Stimulated activated effector memory CD8-positive, alpha-beta T cell treated with anti-CD3 and anti-CD28 coated beads, Interleukin-12 subunit alpha, Interleukin-12 subunit beta, amount 100 ng/mL, for 72 hours (primary cell): ENCODE measurements around the gene CCDC126.
A peak's percentile ranks its signal among the peaks of the same experiment; 100 is the strongest.
"Not testable (repeated sequence)": the region's sequence is repeated elsewhere in the genome, so short reads cannot be mapped to it uniquely, and the experiment has no call there.

Source experiments
- ATAC-seq: fragments of 150-1000 bp; cut with Tn5 transposase; 2 replicates; pipeline ENCODE4 v1.10.0; 2021
- DNase-seq, 2 donors: peaks; one replicate each; pipeline ENCODE4 v3.0.0; 2021 to 2022; ENCODE audit warnings: low spot score in 2 of 2
- H3K27ac Mint-ChIP-seq: one replicate; pipeline ENCODE4 v1.8.0; 2022; ENCODE audit warnings: mild to moderate bottlenecking, mixed read lengths
- H3K36me3 Mint-ChIP-seq: one replicate; pipeline ENCODE4 v1.8.0; 2022; ENCODE audit warnings: mild to moderate bottlenecking, mixed read lengths
- H3K4me1 Mint-ChIP-seq: one replicate; pipeline ENCODE4 v1.8.0; 2022; ENCODE audit warnings: mixed read lengths
- H3K4me3 Mint-ChIP-seq: one replicate; pipeline ENCODE4 v1.8.0; 2022; ENCODE audit warnings: mild to moderate bottlenecking, mixed read lengths
- H3K9me3 Mint-ChIP-seq: one replicate; pipeline ENCODE4 v1.8.0; 2022; ENCODE audit warnings: mixed read lengths

Gene CCDC126

DNA sequence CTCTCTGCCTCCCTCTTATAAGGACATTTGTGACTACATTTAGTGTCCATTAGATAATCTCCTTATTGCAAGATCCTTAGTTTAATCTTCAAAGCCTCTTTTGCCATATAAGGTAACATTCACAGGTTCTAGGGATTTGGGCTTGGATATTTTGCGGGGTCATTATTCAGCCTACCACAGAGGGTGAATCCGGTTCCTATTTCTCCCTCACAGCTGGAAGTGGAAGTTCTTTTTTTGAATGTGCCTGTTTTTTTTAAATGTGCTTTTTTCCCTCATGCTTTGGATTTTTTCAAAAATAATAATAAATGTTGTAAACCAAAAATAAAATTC, 65.8 kb downstream of the CCDC126 start:
- no peak overlapping the region for H3K27ac Mint-ChIP-seq
- no peak overlapping the region for H3K4me3 Mint-ChIP-seq
- no peaks in the 10 kb centered on the region for H3K36me3 Mint-ChIP-seq
- no peak for DNase-seq
- H3K9me3 Mint-ChIP-seq = peaks cover 4% of the 10 kb centered on the region
- no peaks in the 10 kb centered on the region for H3K4me1 Mint-ChIP-seq
- ATAC-seq = no peak

- H3K36me3 Mint-ChIP-seq = no peaks in the 10 kb centered on the region
- ATAC-seq (no peak), DNase-seq (no peak)
- no peak overlapping the region for H3K27ac Mint-ChIP-seq
- H3K9me3 Mint-ChIP-seq = no peaks in the 10 kb centered on the region
- no peaks in the 10 kb centered on the region for H3K4me1 Mint-ChIP-seq
- H3K4me3 Mint-ChIP-seq = no peak overlapping the region
Measured at GRCh38 chr7:23664122-23664521, 66.9 kb downstream of the CCDC126 start.

DNA sequence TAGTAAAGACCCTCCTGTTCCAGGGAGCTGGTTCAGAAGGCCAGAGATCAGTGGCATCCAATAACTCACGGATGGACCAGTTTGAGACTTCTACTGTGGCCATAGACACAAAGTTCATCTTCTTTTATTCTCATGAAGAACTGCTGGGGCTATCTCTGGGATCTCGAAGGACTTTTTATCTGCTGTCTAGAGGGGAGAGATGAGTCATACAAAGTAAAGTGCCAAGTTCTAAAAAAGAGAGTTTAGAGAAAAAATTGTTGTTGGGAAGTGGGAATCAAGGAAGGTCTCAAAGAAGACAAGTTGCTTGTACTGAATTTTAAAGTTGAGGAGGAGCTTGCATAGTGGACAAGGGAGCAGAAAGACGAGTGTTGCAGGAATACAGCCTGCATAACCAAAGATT, 74.9 kb downstream of the CCDC126 start:
- no peak for ATAC-seq

GRCh38 chr7:23679898-23680413, 82.8 kb downstream of the CCDC126 start, which contains the start of gene FAM221A:
Gene FAM221A (plus strand): TSS chr7:23680199. CDS start chr7:23680219, 20 bp downstream.
- Mint-ChIP-seq H3K9me3 (no peaks in the 10 kb centered on the region), H3K27ac (peak within 1 kb of the TSS; percentile 64), H3K36me3 (no peaks in the 10 kb centered on the region), H3K4me1 (peaks cover 4% of the 10 kb centered on the region), H3K4me3 (peak within 1 kb of the TSS; percentile 84)
- ATAC-seq = peak; percentile 98
- peak; percentile 64 to 84 for DNase-seq

More for the DNA sequence above, 74.9 kb downstream of the CCDC126 start:
- no peak overlapping the region for H3K27ac Mint-ChIP-seq
- H3K36me3 Mint-ChIP-seq = no peaks in the 10 kb centered on the region
- DNase-seq = no peak
- no peaks in the 10 kb centered on the region for H3K4me1 Mint-ChIP-seq
- H3K4me3 Mint-ChIP-seq = no peak overlapping the region
- no peaks in the 10 kb centered on the region for H3K9me3 Mint-ChIP-seq

GRCh38 chr7:23680414-23681405, 83.5 kb downstream of the CCDC126 start:
- peak; percentile 2 to 63 for DNase-seq
- Mint-ChIP-seq H3K36me3 (no peaks in the 10 kb centered on the region), H3K27ac (peak overlapping the region; percentile 64), H3K9me3 (no peaks in the 10 kb centered on the region), H3K4me3 (peak overlapping the region; percentile 84), H3K4me1 (peaks cover 4% of the 10 kb centered on the region)
- ATAC-seq = peak; percentile 81

GRCh38 chr7:23684041-23684440, 86.9 kb downstream of the CCDC126 start:
- ATAC-seq, H3K27ac Mint-ChIP-seq, H3K9me3 Mint-ChIP-seq, H3K4me3 Mint-ChIP-seq, H3K4me1 Mint-ChIP-seq, DNase-seq: not testable (repeated sequence)
- peaks cover 13% of the 10 kb centered on the region for H3K36me3 Mint-ChIP-seq

- Mint-ChIP-seq H3K4me1 (peaks cover 4% of the 10 kb centered on the region), H3K36me3 (peaks cover 29% of the 10 kb centered on the region), H3K27ac (peak overlapping the region; percentile 32), H3K4me3 (no peak overlapping the region), H3K9me3 (no peaks in the 10 kb centered on the region)
- ATAC-seq (no peak), DNase-seq (no peak)
Measured at GRCh38 chr7:23685731-23686130, 88.5 kb downstream of the CCDC126 start.

- Mint-ChIP-seq H3K4me3 (no peak overlapping the region), H3K36me3 (peaks cover 42% of the 10 kb centered on the region), H3K4me1 (no peaks in the 10 kb centered on the region), H3K9me3 (no peaks in the 10 kb centered on the region), H3K27ac (no peak overlapping the region)
- DNase-seq (no peak), ATAC-seq (no peak)
Measured at GRCh38 chr7:23687011-23687410, 89.8 kb downstream of the CCDC126 start.

DNA sequence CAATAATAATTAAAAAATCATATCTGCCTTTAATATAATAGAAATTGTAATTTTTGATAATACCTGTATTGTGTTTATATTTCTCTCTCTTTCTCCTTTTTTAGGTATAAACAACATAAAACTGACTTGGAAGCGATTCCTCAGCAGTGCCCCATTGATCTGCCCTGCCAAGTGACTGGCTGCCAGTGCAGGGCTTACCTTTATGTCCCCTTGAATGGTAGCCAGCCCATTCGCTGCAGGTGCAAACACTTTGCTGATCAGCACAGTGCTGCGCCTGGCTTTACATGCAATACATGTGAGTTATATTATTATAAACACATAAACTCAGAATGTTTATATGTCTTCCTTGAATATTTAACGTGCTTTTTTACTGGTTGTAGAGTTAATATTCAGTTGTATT, 92.0 kb downstream of the CCDC126 start:
- Mint-ChIP-seq H3K4me1 (no peaks in the 10 kb centered on the region), H3K36me3 (peaks cover 60% of the 10 kb centered on the region), H3K4me3 (no peak overlapping the region), H3K27ac (no peak overlapping the region), H3K9me3 (no peaks in the 10 kb centered on the region)
- ATAC-seq (no peak), DNase-seq (no peak)

- H3K4me3 Mint-ChIP-seq = no peak overlapping the region
- DNase-seq = no peak
- peaks cover 72% of the 10 kb centered on the region for H3K36me3 Mint-ChIP-seq
- no peaks in the 10 kb centered on the region for H3K9me3 Mint-ChIP-seq
- H3K4me1 Mint-ChIP-seq = no peaks in the 10 kb centered on the region
- ATAC-seq = no peak
- H3K27ac Mint-ChIP-seq = no peak overlapping the region
Measured at GRCh38 chr7:23691320-23691719, 94.1 kb downstream of the CCDC126 start.

DNA sequence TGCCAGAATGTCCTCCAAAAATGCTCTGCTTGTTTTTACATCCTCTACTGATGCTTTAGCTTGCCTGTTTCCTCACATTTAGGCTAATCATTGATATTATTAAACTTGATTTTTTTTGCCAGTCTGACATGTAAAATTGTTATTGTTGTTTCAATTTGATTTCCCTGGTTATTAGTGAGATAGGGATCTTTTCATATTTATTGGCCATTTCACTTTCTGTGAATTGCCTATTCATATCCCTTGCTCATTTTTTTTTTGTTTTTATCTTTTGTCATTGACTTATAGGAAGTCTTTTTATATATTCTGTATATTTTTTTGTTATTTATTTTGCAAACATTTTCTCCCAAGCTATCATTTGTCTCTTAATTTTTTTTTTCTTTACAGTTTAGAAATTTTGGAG, 96.0 kb downstream of the CCDC126 start:
- Mint-ChIP-seq H3K27ac (no peak overlapping the region), H3K36me3 (peaks cover 65% of the 10 kb centered on the region), H3K4me1 (peaks cover 8% of the 10 kb centered on the region), H3K9me3 (no peaks in the 10 kb centered on the region), H3K4me3 (no peak overlapping the region)
- ATAC-seq = no peak
- DNase-seq = no peak
